ENCODE data around the gene PDGFD.

DNA sequence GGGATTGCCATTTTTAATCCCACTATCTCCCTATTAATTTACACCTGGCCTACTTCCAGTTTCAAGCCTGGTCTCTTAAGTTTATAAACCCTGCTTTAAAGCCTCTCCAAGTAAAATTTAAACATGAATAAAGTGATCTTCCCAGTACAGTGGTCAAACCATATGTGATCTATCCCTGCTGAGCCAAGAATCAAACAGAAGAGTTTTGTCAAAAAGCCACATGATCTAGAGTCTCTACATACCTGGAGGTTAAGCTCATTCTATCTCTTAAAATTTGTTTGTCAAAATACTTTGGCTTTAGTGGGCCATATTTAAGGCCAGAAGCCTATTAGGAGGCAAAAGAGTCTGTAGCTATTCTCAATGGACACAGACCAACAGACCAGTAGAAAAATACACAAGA lies 170.4 kb downstream of the PDGFD start:
- TF ChIP-seq POLR2A (IDR thresholded peaks at IDR 0.05; ENCODE audit: low read depth, low read length) (no peak), POLR2AphosphoS5 (IDR thresholded peaks at IDR 0.05; ENCODE audit: low read depth, low read length) (no peak), TAF1 (IDR thresholded peaks at IDR 0.05; ENCODE audit: borderline replicate concordance, low read depth, low read length) (no peak)

Measured in GM12892 (cell line).